RWPE2 (cell line): ENCODE results near the gene PLCB1.
A peak's percentile ranks its signal among the peaks of the same experiment; 100 is the strongest.

Experiments used
- ATAC-seq: fragments of 200-7000 bp; cut with Tn5 transposase; 3 replicates; pipeline ENCODE4 v1.9.1; 2021; ENCODE audit warnings: low read depth
- DNase-seq: peaks from one replicate; pipeline ENCODE4 v3.0.0-alpha.2; 2020; ENCODE audit warnings: low spot score
- H3K27ac ChIP-seq: fragments of 450-650 bp; 2 replicates; pipeline ENCODE4 v1.5.1; 2017; ENCODE audit warnings: mild to moderate bottlenecking; ENCODE audit not compliant: poor library complexity, severe bottlenecking
- H3K27me3 ChIP-seq: fragments of 250-450 bp; sonication (Bioruptor Pico); 2 replicates; pipeline ENCODE4 v1.5.1; 2021; ENCODE audit warnings: mild to moderate bottlenecking, moderate library complexity; ENCODE audit not compliant: insufficient read depth, poor library complexity, severe bottlenecking
- H3K36me3 ChIP-seq: fragments of 250-450 bp; sonication (Bioruptor Pico); 2 replicates; pipeline ENCODE4 v1.5.1; 2020; ENCODE audit warnings: low read depth, mild to moderate bottlenecking, moderate library complexity
- H3K4me1 ChIP-seq: fragments of 250-450 bp; sonication (Bioruptor Pico); 2 replicates; pipeline ENCODE4 v1.5.1; 2021; ENCODE audit warnings: mild to moderate bottlenecking, moderate library complexity; ENCODE audit not compliant: insufficient read depth, poor library complexity, severe bottlenecking
- H3K4me3 ChIP-seq: fragments of 250-450 bp; sonication (Bioruptor Pico); 2 replicates; pipeline ENCODE4 v1.5.1; 2021; ENCODE audit warnings: mild to moderate bottlenecking, moderate library complexity; ENCODE audit not compliant: severe bottlenecking
- H3K9me3 ChIP-seq: fragments of 250-450 bp; sonication (Bioruptor Pico); 2 replicates; pipeline ENCODE4 v1.5.1; 2021; ENCODE audit warnings: mild to moderate bottlenecking, moderate library complexity; ENCODE audit not compliant: severe bottlenecking
- CTCF ChIP-seq: fragments of 450-650 bp; IDR thresholded peaks from one replicate; pipeline ENCODE4 v1.5.1; 2017; ENCODE audit warnings: mild to moderate bottlenecking, moderate library complexity; ENCODE audit not compliant: poor library complexity, severe bottlenecking

Gene PLCB1

GRCh38 chr20:8388141-8388540 lies 256.1 kb downstream of the PLCB1 start:
- no peak for ATAC-seq
- no peak overlapping the region for H3K4me3 ChIP-seq
- no peak for TF ChIP-seq CTCF
- no peaks in the 10 kb centered on the region for H3K9me3 ChIP-seq
- no peaks in the 10 kb centered on the region for H3K27me3 ChIP-seq
- DNase-seq = no peak
- no peak overlapping the region for H3K27ac ChIP-seq
- H3K36me3 ChIP-seq = no peaks in the 10 kb centered on the region
- no peaks in the 10 kb centered on the region for H3K4me1 ChIP-seq

GRCh38 chr20:8388707-8389106 lies 256.6 kb downstream of the PLCB1 start:
- H3K27ac ChIP-seq = no peak overlapping the region
- DNase-seq (no peak), ATAC-seq (no peak)
- no peaks in the 10 kb centered on the region for H3K27me3 ChIP-seq
- H3K4me3 ChIP-seq = no peak overlapping the region
- H3K36me3 ChIP-seq = no peaks in the 10 kb centered on the region
- no peak for TF ChIP-seq CTCF
- no peaks in the 10 kb centered on the region for H3K9me3 ChIP-seq
- H3K4me1 ChIP-seq = no peaks in the 10 kb centered on the region

- Histone ChIP-seq H3K4me1 (no peaks in the 10 kb centered on the region), H3K4me3 (no peak overlapping the region), H3K36me3 (no peaks in the 10 kb centered on the region), H3K27ac (no peak overlapping the region), H3K9me3 (no peaks in the 10 kb centered on the region), H3K27me3 (no peaks in the 10 kb centered on the region)
- peak; percentile 82 for TF ChIP-seq CTCF
- ATAC-seq (0 out of 3 replicates have a peak, but pooled peaks have one; percentile 25), DNase-seq (no peak)
These were observed 257.4 kb downstream of the PLCB1 start for GRCh38 chr20:8389381-8390036.

- no peak for TF ChIP-seq CTCF
These were observed 258.0 kb downstream of the PLCB1 start for GRCh38 chr20:8390037-8390433.

GRCh38 chr20:8390500-8390899 lies 258.4 kb downstream of the PLCB1 start:
- no peaks in the 10 kb centered on the region for H3K27me3 ChIP-seq
- no peak overlapping the region for H3K4me3 ChIP-seq
- ATAC-seq = no peak
- H3K36me3 ChIP-seq = no peaks in the 10 kb centered on the region
- H3K9me3 ChIP-seq = no peaks in the 10 kb centered on the region
- H3K27ac ChIP-seq = no peak overlapping the region
- TF ChIP-seq CTCF = no peak
- no peak for DNase-seq
- no peaks in the 10 kb centered on the region for H3K4me1 ChIP-seq

More at GRCh38 chr20:8390037-8390433, 258.0 kb downstream of the PLCB1 start:
- Histone ChIP-seq H3K4me1 (no peaks in the 10 kb centered on the region), H3K4me3 (no peak overlapping the region), H3K27me3 (no peaks in the 10 kb centered on the region), H3K27ac (no peak overlapping the region), H3K36me3 (no peaks in the 10 kb centered on the region), H3K9me3 (no peaks in the 10 kb centered on the region)
- ATAC-seq (no peak), DNase-seq (no peak)
